ENCODE results near the gene ATP2C1.
A peak's percentile ranks its signal among the peaks of the same experiment; 100 is the strongest.

ATP2C1 gene

GRCh38 chr3:130991126-130991525 lies 97.2 kb downstream of the ATP2C1 start:
- no peak for DNase-seq

- DNase-seq = no peak
Observed at GRCh38 chr3:130992344-130992743, 98.5 kb downstream of the ATP2C1 start.

- no peak for DNase-seq
Observed at GRCh38 chr3:130997289-130997688, 103.4 kb downstream of the ATP2C1 start.

- no peak for DNase-seq
Observed at GRCh38 chr3:131001071-131001470, 107.2 kb downstream of the ATP2C1 start.

GRCh38 chr3:131004603-131005002 lies 110.7 kb downstream of the ATP2C1 start:
- no peak for DNase-seq

GRCh38 chr3:131007256-131007655 lies 113.4 kb downstream of the ATP2C1 start:
- DNase-seq = no peak

- DNase-seq = no peak
Observed at GRCh38 chr3:131007782-131008181, 113.9 kb downstream of the ATP2C1 start.

GRCh38 chr3:131008326-131008725 lies 114.4 kb downstream of the ATP2C1 start:
- DNase-seq = no peak

- DNase-seq = no peak
Observed at GRCh38 chr3:131009698-131010097, 115.8 kb downstream of the ATP2C1 start.

GRCh38 chr3:131018970-131019369 lies 125.1 kb downstream of the ATP2C1 start:
- no peak for DNase-seq

- DNase-seq = no peak
Observed at GRCh38 chr3:131020122-131020693, 126.3 kb downstream of the ATP2C1 start.

GRCh38 chr3:131025539-131025938 lies 131.7 kb downstream of the ATP2C1 start:
- DNase-seq = no peak

- DNase-seq = peak; percentile 88
Observed at GRCh38 chr3:131026321-131027151, 132.7 kb downstream of the ATP2C1 start, which contains the start of the genes ASTE1 and NEK11. Gene ASTE1, minus strand, starts transcription at chr3:131026825. Its CDS starts 1,519 bp downstream, at chr3:131025306. Gene NEK11, plus strand, starts transcription at chr3:131026877. Its CDS starts 2,832 bp downstream, at chr3:131029709.

GRCh38 chr3:131028844-131029243 lies 135.0 kb downstream of the ATP2C1 start:
- DNase-seq = no peak

GRCh38 chr3:131031660-131032059 lies 137.8 kb downstream of the ATP2C1 start:
- no peak for DNase-seq

- no peak for DNase-seq
Observed at GRCh38 chr3:131033480-131034080, 139.7 kb downstream of the ATP2C1 start.

- DNase-seq = no peak
Observed at GRCh38 chr3:131036200-131036816, 142.4 kb downstream of the ATP2C1 start.

GRCh38 chr3:131036986-131037385 lies 143.1 kb downstream of the ATP2C1 start:
- DNase-seq = no peak

GRCh38 chr3:131038326-131038725 lies 144.4 kb downstream of the ATP2C1 start:
- DNase-seq = no peak

- peak; percentile 5 for DNase-seq
Observed at GRCh38 chr3:131042271-131042985, 148.5 kb downstream of the ATP2C1 start.

GRCh38 chr3:131047582-131047981 lies 153.7 kb downstream of the ATP2C1 start:
- no peak for DNase-seq

- no peak for DNase-seq
Observed at GRCh38 chr3:131048030-131048429, 154.1 kb downstream of the ATP2C1 start.

- DNase-seq = no peak
Observed at GRCh38 chr3:131050001-131050400, 156.1 kb downstream of the ATP2C1 start.
